ENCODE results near the gene MEPCE.
"Not testable (repeated sequence)": the region's sequence is repeated elsewhere in the genome, so short reads cannot be mapped to it uniquely, and the experiment has no call there.

The MEPCE gene

DNA sequence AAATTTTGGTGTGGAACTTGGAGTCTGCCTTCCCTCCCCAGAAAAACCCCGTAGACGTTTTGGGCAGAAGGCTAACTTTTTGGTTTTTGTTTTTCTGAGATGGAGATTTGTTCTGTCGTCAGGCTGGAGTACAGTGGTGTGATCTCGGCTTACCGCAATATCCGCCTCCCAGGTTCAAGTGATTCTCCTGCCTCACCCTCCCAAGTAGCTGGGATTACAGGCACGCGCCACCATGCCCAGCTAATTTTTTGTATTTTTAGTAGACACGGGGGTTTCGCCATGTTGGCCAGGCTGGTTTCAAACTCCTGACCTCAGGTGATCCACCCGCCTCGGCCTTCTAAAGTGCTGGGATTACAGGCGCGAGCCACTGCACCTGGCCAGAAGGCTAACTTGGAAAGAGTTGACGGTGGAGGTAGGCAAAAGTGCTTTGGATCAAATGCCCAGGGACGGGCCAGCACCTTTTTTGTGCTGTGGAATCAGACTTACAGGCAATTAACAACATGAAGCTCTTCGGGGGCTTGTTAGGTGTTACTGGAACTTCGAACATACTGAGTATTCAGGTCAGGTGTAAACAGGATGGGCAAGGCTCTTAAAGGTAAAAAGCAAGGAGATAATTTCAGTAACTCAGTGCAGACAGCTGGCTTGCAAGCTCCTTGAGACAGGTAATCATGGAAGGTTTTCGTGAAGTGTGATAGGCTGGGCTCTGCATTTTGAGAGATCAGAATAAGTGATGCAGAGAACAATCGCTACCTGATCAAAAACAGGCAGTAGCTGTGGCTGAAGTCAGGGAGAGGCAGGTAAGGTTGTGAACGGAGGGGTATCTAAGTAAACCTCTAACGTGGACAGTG, 4.9 kb downstream of the MEPCE start:
- no peak for DNase-seq

- peak; percentile 78 for DNase-seq
These were observed 6.0 kb downstream of the MEPCE start for GRCh38 chr7:100435401-100436304.

DNA sequence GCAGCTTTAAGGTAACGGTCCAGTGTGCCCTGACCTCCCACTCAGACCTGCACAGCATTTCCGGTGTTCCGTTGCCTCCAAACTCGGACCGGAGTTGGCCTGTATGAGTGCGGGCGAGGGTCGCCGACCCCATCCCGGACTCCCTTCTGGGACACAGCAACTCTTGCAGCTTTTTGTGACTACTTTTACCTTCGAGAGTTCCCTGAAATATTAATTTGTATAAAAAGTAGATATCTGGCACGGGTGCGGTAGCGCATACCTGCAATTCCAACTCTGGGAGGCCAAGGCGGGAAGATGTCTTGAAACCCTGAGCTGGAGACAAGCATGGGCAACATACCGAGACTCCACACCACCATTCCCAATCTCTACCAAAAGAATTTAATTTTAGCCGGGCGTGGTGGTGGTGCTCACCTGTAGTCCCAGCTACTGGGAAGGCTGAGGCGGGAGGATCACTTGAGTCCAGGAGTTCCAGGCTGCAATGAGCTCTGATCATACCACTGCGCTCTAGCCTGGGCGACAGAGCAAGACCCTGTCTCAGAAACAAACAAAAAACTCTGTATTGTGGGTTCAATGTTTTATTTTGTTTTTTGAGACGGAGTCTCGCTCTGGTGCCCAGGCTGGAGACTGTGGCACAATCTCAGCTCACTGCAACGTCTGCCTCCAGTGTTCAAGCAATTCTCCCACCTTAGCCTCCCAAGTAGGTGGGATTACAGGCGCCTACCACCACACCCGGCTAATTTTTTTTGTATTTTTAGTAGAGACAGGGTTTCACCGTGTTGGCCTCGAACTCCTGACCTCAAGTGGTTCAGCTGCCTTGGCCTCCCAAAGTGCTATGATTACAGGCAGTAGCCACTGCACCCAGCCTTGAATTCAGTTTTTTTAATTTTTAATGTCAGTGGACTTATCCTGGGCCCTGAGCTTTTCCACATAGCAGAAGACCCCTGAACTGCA, 7.8 kb downstream of the MEPCE start:
- DNase-seq = no peak

DNA sequence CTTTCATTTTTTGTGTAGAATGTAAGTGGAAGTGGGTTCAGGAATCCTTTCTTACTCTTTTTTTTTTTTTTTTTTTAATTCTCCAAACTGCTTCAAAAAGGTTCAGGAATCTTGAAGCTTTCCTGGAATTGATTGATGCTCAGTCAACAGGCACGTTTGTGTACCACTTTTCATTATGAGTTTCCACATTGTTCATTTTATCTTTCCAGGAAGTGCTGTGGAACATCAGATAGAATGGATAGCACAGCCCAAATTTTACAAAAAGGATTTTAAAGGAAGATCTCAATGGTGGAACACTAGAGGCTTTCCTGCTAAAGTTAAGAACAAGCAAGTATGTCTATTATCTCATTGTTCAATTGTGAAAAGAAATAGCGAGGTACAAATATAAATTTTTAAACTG, 8.5 kb downstream of the MEPCE start:
- DNase-seq = no peak

- DNase-seq = peak; percentile 29
These were observed 9.1 kb downstream of the MEPCE start for GRCh38 chr7:100438731-100439130.

DNA sequence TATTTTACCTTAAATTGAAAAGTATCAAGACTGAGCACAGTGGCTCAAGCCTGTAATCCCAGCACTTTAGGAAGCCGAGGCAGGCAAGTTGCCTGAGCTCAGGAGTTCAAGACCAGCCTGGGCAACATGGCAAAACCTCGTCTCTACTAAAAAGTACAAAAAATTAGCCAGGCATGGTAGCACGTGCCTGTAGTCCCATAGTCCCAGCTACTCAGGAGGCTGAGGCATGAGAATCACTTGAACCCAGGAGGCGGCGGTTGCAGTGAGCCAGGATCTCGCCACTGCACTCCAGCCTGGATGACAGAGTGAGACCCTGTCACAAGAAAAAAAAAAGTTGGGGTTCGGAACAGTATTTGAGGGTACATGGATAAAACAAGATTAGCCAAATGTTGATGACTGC, 9.6 kb downstream of the MEPCE start:
- DNase-seq = peak; percentile 25

DNA sequence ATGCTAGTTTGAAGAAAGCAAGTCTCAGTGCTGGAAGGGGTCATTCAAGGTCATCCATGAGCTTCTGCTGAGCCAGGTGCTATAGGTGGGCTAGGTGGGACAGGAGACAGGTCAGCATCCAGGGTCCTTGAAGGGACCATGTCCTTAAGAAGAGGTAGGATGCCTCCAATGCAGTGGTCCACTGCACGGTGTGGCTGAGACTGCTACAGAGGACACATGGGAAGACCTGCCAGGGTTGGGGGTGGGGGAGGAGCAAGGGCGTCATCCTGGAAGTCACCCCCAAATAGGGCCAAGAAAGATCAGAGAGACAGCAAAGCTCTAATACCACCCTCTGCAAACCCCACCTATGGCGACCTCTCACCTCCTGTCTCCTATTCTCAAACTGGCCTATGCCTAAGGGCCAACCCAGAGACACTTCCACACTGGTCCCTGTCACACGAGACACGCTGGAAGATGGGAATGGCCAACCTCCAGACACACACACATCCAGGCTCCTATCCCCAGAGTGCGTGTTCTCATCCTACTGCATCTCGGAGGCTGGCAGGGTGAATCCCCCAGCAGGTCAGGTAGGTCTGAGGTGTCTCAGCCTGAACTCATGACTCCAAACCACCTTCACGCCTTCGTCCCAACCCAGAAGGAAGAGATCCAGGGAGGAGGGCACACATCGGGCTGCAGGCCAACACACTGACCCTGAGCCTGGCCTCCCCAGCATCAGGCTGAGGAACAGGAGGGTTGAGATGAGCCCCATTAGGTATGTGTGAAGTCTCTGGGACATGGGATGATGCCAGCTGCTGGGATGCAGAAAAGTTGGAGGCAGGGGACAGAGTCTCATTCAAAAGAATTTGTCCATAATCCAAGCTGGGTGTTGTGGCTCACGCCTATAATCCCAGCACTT, 12.3 kb downstream of the MEPCE start:
- no peak for DNase-seq

- DNase-seq = no peak
These were observed 13.6 kb downstream of the MEPCE start for GRCh38 chr7:100443096-100443840.

DNA sequence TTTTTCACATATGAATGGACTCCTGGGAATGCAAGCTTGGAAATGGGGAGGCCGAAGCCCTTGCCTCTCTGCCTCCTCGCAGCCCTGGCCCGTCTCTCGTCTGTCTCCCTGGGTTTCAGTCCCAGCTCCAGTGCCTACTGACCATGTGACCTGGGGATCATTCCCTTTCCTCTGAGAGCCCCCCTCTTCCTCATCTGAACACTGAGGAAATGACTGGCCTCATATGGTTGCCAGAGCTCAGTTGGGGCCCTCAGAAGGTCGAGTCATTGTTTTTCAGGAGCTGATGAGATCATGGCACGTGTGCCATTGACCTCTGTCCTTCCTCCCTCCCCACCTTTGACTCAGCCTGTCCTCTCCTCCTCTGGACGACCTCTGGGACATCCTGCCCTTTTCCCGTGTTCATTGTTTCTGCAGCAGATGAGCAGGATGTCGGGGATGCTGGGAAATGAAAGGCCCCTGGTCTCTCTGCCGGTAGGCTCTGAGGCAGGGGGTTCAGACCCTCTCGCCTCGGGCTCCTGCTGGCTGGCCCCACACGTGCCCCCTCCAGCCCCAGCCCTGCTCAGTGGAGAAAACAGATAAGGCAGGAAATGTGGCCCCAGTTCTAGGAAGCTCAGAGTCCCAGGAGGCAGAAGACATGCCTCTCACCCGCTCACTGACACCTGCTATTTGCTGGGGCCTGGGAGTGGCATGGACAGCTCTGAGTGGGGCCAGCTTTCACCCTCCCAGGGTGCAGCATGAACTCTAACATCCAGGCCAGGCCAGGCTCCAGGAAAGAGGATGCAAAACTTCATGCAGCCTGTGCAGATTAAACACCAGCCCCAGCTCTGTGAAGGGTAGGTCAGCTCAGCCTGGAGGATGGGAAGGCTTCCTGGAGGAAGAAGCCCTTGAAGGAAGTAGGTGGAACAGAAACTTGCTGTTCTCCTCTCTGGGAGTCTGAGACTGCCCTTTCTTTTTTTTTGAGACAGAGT, 15.0 kb downstream of the MEPCE start:
- DNase-seq = no peak

DNA sequence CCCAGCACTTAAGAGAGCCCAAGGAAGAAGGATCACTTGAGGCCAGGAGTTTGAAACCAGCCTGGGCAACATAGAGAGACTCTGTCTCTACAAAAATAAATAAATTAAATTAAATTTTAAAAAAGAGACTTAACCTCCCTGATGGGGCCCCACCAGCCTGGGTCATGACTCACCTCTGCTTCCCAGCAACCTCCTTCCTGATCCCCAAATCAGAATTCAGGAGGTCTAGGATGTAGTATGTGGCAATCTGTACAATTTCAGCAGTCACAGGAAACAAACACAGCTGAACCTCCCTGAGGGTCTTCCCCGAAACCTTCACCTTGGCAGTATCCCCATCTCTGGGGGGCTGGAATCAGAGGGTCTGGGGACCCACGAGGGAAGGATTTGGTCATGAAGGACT, 16.4 kb downstream of the MEPCE start:
- DNase-seq = no peak

DNA sequence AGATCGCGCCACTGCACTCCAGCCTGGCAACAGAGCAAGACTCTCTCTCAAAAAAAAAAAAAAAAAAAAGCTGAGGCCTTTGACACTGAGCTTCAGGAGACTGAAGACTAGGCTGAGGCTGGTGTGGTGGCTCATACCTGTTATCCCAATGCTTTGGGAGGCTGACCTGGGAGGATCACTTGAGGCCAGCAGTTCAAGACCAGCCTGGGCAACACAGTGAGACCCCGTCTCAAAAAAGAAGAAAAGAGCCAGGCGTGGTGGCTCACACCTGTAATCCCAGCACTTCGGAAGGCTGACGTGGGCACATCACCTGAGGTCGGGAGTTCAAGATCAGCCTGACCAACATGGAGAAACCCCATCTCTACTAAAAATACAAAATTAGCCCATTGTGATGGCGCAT, 17.7 kb downstream of the MEPCE start:
- not testable (repeated sequence) for DNase-seq

GRCh38 chr7:100449190-100449795, 19.7 kb downstream of the MEPCE start:
- no peak for DNase-seq

DNA sequence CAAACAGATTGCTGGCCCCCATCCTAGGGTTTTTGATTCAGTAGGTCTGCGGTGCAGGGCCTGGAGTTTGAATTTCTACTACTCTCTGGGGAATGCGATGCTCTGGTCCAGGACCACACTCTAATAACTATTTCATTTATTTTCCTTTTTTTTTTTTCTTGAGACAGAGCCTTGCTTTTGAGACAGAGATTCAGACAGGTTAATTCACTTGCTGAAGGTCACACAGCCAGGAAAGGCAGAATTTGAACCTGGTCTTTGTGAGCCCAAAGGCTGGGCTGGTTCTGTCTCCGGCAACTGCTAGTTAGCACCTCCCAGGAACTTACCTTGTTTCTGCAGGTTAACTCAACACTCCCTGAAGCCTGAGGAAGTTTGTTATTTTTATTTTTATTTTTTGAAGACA, 22.9 kb downstream of the MEPCE start:
- no peak for DNase-seq

- DNase-seq = not testable (repeated sequence)
These were observed 24.2 kb downstream of the MEPCE start for GRCh38 chr7:100453854-100454253.

GRCh38 chr7:100455206-100455605, 25.6 kb downstream of the MEPCE start:
- DNase-seq = no peak

DNA sequence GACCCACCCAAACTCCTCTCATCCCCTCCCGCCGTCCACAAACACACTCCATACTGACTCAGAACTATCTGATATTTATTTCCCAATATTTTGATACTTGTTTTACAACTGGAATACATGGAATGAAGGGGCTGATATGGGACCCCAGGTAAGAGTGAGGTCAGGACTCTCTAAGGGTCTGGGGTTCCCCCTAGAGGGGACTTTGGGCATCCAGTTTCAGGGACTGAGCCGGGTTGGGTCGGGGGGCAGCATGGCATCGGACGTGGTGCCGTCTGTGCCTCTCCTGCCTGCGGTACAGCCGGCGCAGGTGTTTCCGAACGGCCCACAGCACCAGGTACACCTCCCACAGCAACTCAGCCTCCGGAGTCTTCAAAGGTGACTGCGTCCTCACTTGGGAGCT, 26.9 kb downstream of the MEPCE start:
- no peak for DNase-seq

DNA sequence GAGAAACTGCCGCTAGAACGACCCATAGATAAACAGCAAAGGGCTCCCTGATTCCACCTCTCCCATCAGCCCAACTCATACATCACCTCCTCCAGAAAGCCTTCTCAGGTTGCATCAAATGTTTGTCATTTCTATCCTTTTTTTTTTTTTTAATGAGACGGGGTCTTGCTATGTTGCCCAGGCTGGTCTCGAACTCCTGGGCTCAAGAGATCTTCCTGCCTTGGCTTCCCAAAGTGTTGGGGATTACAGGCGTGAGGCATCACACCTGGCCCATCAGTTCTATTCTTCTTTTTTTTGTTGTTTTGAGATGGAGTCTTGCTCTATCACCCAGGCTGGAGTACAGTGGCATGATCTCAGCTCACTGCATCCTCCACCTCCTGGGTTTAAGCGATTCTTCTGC, 27.4 kb downstream of the MEPCE start:
- DNase-seq = no peak

- DNase-seq = no peak
These were observed 34.6 kb downstream of the MEPCE start, which contains the start of gene SPACDR for GRCh38 chr7:100464210-100464660. Gene SPACDR, minus strand, starts transcription at chr7:100464260. Its CDS starts 235 bp downstream, at chr7:100464025.

- DNase-seq = no peak
These were observed 35.2 kb downstream of the MEPCE start for GRCh38 chr7:100464791-100465190.

All from activated CD8-positive, alpha-beta memory T cell treated with anti-CD3 and anti-CD28 coated beads, Interleukin-2, amount 50 U/mL, for 48 hours (primary cell).